Colonic mucosa (tissue), 4 donors: ENCODE data around the gene RFX4. TPM values are rescaled to one million over a fixed set of nuclear protein-coding genes. Genes with fewer than 3 reads are reported as not detected.
A peak's percentile ranks its signal among the peaks of the same experiment; 100 is the strongest.

Experiments used
- DNase-seq: peaks from one replicate; pipeline ENCODE4 v3.0.0-alpha.2; 2020
- H3K27ac ChIP-seq: fragments of 200-600 bp; one replicate; pipeline ENCODE4 v1.8.0; 2021
- H3K27me3 ChIP-seq: fragments of 200-600 bp; one replicate; pipeline ENCODE4 v1.8.0; 2021
- H3K36me3 ChIP-seq: fragments of 200-600 bp; one replicate; pipeline ENCODE4 v1.8.0; 2021
- H3K4me1 ChIP-seq: fragments of 200-600 bp; one replicate; pipeline ENCODE4 v1.8.0; 2021; ENCODE audit warnings: mild to moderate bottlenecking
- H3K4me3 ChIP-seq: fragments of 200-600 bp; one replicate; pipeline ENCODE4 v1.8.0; 2021
- H3K9ac ChIP-seq, 2 donors: one replicate each; pipeline ENCODE4 v1.7.0; 2013; ENCODE audit warnings: control low read depth in 2 of 2, low read depth in 2 of 2, low read length in 2 of 2
- H3K9me3 ChIP-seq: fragments of 200-600 bp; one replicate; pipeline ENCODE4 v1.8.0; 2021
- intact Hi-C: fragments of 100-400 bp; cut with DNase I; formaldehyde crosslinking; loops from one replicate; pipeline ENCODE4 v1.14.1; 2022
- total RNA-seq, 2 donors: library from RNA; stranded (reverse); fragmentation: NEBNext Ultra II Directional in 1 of 2; extraction: Animal tissue kit (Norgen Biotek cat#: 25700) in 1 of 2; gene quantifications; one replicate each; pipeline ENCODE4 v1.2.1, GENCODE V29; 2021
- TF ChIP-seq, protein P1 (sequence below): fragments of 200-600 bp; IDR thresholded peaks from one replicate; pipeline ENCODE4 v1.8.0; 2022; ENCODE audit warnings: antibody characterized with exemption, mild to moderate bottlenecking
- donor health status: healthy.
- donor health status: DM: no; HTN: no; CAD: no.
- donor health status: DM: no; HTN: no; CAD: no.

Gene RFX4
- total RNA-seq, 2 donors from 2014 or later = not detected

DNA sequence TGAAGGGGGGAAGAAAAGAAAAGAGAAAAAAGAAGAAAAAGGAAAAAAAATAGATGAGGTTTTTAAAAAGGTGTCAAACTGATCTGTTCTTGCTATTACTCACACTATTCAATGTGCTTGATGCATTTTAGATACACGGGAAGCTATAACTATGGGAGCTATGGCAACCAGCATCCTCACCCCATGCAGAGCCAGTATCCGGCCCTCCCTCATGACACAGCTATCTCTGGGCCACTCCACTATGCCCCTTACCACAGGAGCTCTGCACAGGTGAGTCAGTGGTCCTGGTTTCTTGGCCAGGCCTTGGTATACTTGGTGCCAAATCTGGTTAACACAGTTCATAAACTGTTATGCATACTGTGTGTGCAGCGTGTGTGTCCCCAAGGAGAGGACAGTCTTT lies 167.7 kb downstream of the RFX4 start:
- TF ChIP-seq, protein P1, sequence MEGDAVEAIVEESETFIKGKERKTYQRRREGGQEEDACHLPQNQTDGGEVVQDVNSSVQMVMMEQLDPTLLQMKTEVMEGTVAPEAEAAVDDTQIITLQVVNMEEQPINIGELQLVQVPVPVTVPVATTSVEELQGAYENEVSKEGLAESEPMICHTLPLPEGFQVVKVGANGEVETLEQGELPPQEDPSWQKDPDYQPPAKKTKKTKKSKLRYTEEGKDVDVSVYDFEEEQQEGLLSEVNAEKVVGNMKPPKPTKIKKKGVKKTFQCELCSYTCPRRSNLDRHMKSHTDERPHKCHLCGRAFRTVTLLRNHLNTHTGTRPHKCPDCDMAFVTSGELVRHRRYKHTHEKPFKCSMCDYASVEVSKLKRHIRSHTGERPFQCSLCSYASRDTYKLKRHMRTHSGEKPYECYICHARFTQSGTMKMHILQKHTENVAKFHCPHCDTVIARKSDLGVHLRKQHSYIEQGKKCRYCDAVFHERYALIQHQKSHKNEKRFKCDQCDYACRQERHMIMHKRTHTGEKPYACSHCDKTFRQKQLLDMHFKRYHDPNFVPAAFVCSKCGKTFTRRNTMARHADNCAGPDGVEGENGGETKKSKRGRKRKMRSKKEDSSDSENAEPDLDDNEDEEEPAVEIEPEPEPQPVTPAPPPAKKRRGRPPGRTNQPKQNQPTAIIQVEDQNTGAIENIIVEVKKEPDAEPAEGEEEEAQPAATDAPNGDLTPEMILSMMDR = no peak
- Histone ChIP-seq H3K4me3 (no peak overlapping the region), H3K36me3 (no peaks in the 10 kb centered on the region), H3K27me3 (peaks cover under 1% of the 10 kb centered on the region), H3K9ac (no peak overlapping the region), H3K27ac (no peak overlapping the region), H3K4me1 (no peaks in the 10 kb centered on the region), H3K9me3 (no peaks in the 10 kb centered on the region)
- DNase-seq = no peak
- intact Hi-C loops = no loop called here

DNA sequence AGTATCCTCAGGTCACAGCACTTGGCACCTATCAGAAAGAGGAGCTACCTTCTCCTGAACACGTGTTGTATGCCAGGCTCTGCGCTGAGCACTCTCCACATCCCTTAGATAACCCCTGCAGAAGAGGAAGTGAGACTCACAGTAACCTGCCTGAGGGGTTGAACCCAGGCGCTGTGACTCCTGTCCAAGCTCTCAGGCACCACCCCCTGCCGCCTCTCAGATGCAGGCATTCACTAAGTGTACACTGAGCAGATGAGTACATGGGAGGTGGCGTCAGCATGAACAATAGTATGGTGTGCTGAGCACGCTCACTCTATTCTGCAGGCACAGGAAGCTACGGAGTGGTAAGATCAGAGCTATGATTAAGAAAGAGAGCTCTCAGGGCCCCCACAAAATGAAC lies 170.7 kb downstream of the RFX4 start:
- H3K4me1 ChIP-seq = no peaks in the 10 kb centered on the region

DNA sequence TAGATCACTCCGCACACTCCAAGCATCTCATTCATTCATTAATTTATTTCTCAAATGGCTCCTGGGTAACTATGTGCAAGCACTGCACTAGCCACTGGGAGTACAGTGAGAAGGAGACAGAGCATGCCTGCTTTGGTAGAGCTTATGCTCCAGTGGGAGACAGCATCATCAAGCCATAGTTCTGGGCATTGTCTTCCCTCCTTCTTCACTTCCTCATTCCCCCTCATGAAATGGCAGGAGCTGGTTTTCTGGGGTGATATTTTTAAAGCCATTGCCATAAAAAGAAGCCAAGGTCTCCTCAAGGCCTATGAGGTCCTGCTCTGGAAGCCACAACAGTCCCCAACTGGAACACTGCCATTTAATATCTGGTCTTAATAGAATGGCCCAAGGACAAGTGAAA lies 171.5 kb downstream of the RFX4 start:
- H3K9me3 ChIP-seq = no peaks in the 10 kb centered on the region
- no peaks in the 10 kb centered on the region for H3K4me1 ChIP-seq
- intact Hi-C loops = no loop called here
- no peak overlapping the region for H3K27ac ChIP-seq
- TF ChIP-seq, protein P1 = no peak
- no peaks in the 10 kb centered on the region for H3K36me3 ChIP-seq
- no peak for DNase-seq
- no peaks in the 10 kb centered on the region for H3K27me3 ChIP-seq
- no peak overlapping the region for H3K9ac ChIP-seq
- H3K4me3 ChIP-seq = no peak overlapping the region

More for the DNA sequence above, 170.7 kb downstream of the RFX4 start:
- H3K9ac ChIP-seq = no peak overlapping the region
- H3K36me3 ChIP-seq = no peaks in the 10 kb centered on the region
- no peaks in the 10 kb centered on the region for H3K27me3 ChIP-seq
- H3K27ac ChIP-seq = no peak overlapping the region
- intact Hi-C loops = no loop called here
- TF ChIP-seq, protein P1 = no peak
- DNase-seq = no peak
- no peaks in the 10 kb centered on the region for H3K9me3 ChIP-seq
- no peak overlapping the region for H3K4me3 ChIP-seq

DNA sequence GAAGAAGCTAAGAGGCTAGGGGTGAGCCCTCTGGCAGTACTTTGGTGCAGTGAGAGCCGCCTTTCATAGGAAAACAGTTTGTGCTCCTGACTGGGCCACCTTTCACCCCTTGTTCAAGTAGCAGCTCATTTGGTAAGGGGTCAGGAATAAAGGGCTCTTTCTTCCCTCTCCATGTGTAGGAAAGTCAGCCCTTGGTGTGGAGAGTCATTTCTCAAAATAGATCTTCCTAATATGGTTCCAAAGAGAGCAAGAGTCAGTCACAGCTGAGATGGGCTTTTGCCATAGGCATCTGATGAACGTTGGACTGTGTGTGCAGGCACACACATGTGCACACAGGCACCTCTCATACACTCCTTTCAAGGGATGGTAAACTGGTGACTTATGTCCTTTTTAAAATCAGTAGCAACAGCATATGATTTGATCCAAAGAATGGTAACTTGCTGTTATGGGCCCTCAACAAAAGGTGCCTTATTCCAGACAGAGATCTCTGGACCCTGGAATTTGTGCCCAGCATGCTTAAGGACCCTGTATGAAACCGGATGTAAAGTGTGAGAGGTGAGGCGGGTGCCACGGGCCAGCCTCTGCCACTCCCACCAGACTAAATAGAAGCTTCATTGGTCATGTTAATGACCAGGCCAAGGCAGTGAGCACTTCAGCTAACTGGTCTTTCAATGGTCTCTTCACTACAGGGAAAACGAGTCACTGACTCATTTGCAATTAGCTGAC lies 175.0 kb downstream of the RFX4 start:
- intact Hi-C loops = no loop called here
- Histone ChIP-seq H3K9ac (no peak overlapping the region), H3K9me3 (no peaks in the 10 kb centered on the region), H3K27ac (no peak overlapping the region), H3K4me1 (no peaks in the 10 kb centered on the region), H3K27me3 (no peaks in the 10 kb centered on the region), H3K36me3 (no peaks in the 10 kb centered on the region), H3K4me3 (no peak overlapping the region)
- TF ChIP-seq, protein P1 = no peak
- DNase-seq = no peak

DNA sequence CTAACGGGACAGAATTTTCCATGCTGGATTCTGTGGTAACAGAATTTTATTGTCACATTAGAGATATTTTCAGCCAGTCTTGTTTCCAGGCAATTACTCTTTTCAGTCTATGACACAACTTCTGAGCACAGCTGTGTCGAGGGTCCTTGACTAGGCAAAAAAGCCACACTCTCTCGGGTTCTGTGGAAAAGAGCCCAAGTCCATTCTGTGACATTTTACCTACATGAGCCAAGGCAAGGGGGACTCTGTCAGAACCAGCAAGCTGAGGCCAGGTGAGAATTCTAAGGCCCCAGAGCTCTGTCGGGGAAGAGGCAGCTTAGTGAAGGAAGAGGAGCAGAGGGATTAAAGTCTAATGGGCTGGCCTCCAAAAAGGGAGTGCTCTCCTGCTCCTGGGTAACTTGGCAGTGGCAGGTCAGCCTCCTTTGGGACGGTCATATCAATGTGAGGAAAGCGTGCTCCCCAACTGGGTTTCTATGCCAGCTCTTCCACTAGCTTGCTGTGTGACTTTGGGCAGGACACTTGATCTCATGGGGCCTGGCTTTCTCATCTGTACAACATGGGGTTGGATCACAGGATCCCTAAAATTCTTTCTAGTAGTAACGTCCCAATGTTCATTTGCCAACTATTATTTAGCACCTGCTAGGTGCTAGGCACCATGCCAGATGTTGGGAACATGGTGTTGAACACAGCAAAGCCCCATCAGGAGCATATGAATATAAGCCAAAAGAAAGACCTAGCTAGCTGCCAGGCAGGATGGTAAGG lies 175.7 kb downstream of the RFX4 start:
- peak; percentile 81 for DNase-seq
- Histone ChIP-seq H3K27ac (peak overlapping the region; percentile 5), H3K4me1 (no peaks in the 10 kb centered on the region), H3K36me3 (no peaks in the 10 kb centered on the region), H3K27me3 (no peaks in the 10 kb centered on the region), H3K4me3 (no peak overlapping the region), H3K9ac (no peak overlapping the region), H3K9me3 (no peaks in the 10 kb centered on the region)
- intact Hi-C loops = no loop called here
- TF ChIP-seq, protein P1 = no peak
